HG02981 (cell line): ENCODE data around the gene LRRC74A.

Source experiments
- ATAC-seq: cut with Tn5 transposase; IDR thresholded peaks from one replicate; pipeline ENCODE4 v1.9.1; 2021; ENCODE audit warnings: mild to moderate bottlenecking, moderate library complexity; ENCODE audit not compliant: unreplicated experiment

LRRC74A gene

DNA sequence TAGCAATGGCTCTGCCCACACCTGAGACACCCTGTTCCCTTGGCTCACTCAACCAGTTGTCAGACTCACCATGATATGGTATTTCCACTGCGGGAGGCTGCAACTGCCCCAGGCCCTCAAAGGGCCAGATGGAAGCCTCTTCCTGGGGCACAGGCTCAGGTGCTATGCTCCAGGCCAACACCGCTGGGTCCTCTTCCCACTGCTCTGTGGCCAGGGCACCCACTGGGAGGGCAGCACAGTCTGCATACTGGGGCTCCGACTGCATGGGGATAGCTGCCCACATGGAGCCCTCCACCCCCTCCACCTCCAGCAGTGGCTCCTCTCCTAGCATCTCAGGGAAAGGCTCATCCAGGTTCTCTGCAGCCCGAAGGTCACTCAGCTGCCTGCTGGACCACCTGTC is 17.2 kb upstream of the LRRC74A start:
- ATAC-seq, result no peak

- ATAC-seq, result no peak
Observed at GRCh38 chr14:76810525-76810924, 15.7 kb upstream of the LRRC74A start.

DNA sequence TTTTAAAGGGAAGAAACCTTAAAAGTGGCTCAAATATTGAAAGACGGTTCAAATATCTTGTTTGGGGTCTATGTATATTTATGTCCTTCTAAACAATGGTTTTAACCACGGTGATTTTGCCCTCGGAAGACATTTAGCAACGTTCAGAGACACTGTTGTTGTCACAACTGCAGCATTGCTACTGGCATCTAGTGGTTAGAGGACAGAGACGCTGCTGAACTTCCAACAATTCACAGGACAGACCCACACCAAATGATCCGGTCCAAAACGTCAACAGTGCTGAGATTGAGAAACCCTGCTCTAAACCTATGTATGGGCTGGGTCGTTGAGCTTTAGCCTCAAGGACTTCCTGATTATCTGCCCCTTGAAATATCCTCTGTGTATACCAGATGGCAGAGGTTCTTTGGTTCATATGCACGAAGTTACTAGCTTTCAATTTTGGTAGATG is 15.2 kb upstream of the LRRC74A start:
- no peak for ATAC-seq

DNA sequence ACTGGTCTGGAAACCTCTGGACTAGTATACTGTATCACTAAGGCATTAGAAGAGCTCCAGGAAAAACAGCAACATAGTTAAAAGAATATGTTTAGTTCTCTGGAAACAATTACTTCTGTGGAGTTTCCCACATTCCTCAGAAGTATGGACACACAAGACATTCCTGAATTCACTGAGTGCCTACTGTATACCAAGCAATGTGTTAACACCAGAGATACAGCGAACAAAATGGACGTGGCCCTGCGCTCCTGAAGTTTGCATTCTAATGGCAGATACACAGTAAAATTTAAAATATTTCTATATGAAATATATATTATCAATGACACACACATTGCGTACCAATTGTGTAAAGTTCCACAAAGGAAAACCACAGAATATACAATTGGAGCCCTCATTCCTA is 14.6 kb upstream of the LRRC74A start:
- ATAC-seq, result no peak

DNA sequence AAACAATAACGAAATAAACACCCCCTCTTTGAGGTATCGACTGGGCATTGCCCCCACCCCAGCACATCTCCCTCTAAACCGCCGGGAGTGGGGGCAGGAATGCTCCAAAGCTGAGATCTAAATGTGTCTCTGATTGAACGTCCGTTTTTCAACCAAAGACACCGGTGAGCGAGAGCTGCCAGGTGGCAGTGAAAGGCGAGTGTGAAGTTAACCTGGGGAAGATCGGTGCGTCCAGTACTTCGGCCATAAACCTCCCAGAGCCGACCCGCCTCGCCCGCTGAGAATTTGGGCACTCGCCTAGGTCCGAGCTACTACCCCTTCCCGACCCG is 14.2 kb upstream of the LRRC74A start:
- ATAC-seq, result peak; percentile 5

DNA sequence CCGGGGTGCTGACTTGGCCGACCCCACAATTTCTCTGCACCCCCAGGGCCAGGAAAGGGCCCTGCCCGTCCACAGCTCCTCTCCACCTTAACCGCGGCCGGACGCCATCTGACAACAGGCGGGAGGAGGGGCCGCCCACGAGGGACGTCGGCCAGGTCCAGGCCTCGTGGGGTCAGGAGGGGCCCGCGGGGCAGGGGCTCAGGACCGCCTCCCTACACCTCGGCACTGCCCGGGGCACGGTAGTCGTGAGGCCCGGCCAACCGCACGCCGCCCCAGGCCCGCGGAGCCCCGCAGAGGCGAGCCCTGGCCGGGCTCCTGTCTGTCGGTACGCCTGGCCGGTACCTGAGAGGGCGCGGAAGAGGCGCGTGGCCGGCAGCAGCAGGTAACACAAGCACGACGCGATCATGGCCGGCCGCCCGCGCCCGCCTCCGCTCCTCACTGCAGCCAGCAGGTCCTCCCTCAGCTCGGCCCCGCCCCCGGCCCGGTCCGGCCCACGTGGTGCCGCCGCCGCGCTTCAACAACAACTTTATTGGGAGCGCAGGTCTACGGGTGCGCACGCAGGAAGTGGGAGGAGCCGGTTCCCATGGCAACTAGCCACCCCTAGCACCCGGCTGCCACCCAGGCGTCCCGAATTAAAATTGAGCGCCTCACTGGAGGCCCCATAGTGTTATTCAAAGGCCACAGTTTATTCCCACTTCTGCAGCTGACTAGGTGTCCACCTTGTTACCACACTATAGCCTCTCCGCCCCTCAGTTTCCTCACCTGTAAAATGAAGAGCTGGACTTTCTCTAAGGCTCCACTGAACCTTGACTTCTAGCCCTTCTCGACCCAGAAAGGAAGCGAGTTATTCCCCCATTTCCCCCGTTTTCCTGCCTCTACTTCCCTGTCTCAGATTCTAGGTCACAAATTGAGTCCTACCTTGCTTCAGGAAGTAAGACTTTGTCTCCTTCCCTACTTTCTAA is 13.5 kb upstream of the LRRC74A start, which contains the start of gene ANGEL1:
Gene ANGEL1, minus strand, starts transcription at position 461 of the 962 bp plus-strand sequence. Its CDS starts 55 bp downstream, at position 406.
- peak; percentile 88 for ATAC-seq

GRCh38 chr14:76814726-76815645 is 11.2 kb upstream of the LRRC74A start:
- no peak for ATAC-seq

DNA sequence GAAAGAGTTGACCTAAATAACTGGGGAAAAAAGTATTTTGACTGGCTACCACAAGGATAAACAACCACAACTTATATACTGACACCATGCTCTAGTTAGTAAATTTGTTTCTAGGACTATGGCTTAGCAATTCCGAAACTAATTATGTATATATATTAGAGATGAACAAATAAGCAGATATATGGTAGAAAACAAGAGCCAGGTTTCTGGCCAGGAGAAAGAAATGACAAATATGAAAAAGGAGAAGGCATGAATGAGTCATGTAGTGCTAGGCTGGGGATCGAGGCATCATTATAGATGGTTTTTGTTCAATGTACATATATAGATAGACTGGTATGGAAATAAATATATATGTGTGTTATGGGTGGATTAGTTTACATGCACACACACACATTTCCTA is 5.5 kb upstream of the LRRC74A start:
- ATAC-seq, result no peak

- ATAC-seq, result no peak
Observed at GRCh38 chr14:76827696-76828296, 1.6 kb downstream of the LRRC74A start.

- ATAC-seq, result no peak
Observed at GRCh38 chr14:76828339-76829012, 2.3 kb downstream of the LRRC74A start.

- ATAC-seq, result no peak
Observed at GRCh38 chr14:76829013-76829365, 2.8 kb downstream of the LRRC74A start.

DNA sequence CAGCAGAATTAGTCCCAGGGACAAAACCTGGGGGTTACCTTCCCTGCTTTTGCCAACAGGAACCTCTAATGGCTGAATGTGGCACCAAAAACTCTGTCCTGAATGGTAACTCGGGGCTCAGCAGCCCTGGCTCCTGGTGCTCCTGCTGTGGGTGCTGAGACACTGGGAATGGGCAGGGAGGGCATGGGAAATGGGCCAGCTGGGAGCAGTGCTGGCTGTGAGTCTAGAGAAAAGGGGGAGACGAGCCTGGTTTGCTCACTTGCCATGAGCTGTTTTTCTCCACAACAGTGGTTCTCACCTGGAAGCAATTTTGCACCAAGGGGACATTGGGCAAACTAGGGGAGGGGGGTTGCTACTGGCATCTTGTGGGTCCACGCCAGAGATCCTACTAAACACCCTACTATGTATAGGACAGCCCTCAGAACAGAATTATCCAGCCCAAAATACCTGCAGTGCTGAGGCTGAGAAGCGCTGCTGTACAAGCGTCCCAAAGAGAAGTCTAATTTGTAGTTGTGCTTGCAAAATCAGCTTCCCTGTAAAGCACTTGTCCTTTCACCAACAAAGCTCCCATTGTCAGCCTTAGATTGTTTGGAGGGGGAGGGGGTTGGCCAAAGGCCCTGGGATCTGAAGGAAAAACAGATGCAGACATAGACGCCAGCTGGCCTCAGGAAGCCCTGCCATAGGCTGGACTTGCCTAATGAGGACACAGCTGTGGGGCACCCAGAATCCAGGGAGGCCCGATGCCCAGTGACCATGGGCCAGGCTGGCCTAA is 3.6 kb downstream of the LRRC74A start:
- no peak for ATAC-seq

GRCh38 chr14:76830556-76830955 is 4.3 kb downstream of the LRRC74A start:
- no peak for ATAC-seq

GRCh38 chr14:76832503-76832988 is 6.3 kb downstream of the LRRC74A start:
- no peak for ATAC-seq

DNA sequence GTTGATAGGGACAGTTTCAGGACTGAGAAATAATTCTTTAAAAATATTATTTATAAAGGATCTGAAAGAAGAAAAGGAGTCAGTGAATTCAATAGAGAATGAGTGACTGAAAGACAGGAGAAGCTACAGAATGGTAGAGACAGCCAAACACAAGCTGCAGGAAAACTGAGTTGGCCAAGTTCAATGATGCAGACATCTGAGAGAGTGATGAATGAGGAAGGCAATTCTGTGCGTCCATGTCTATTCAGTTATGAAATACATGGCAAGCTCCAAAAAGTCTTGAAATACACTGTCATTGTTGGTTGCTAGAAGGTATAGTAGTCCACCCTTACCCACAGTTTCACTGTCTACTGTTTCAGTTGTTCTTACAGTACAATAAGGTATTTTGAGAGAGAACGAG is 6.8 kb downstream of the LRRC74A start:
- ATAC-seq, result no peak

- ATAC-seq, result no peak
Observed at GRCh38 chr14:76834241-76834661, 8.0 kb downstream of the LRRC74A start.

DNA sequence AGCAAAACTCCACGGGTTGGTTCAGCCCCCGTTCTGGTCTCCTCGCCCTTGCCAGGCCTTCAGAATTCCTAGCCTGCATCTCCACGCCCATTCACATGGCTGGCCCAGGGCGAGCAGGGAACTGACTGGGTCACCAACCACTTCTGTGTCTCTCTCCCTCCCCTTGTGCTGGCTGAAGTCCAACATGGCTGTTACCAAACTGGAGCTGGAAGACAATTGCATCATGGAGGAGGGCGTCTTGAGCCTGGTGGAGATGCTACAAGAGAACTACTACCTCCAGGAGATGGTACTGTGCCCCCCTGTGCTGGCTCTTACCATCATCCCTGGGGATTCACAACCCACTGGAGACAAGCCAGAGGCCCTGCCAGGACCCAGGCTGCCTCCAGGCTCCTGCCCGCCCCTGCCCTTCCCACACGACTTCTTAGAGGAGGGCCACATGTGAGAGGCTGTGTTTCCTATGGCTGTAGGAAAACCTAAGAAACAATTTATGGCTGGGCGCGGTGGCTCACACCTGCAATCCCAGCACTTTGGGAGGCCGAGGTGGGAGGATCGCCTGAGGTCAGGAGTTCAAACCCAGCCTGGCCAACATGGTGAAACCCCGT is 9.9 kb downstream of the LRRC74A start:
- ATAC-seq, result no peak

DNA sequence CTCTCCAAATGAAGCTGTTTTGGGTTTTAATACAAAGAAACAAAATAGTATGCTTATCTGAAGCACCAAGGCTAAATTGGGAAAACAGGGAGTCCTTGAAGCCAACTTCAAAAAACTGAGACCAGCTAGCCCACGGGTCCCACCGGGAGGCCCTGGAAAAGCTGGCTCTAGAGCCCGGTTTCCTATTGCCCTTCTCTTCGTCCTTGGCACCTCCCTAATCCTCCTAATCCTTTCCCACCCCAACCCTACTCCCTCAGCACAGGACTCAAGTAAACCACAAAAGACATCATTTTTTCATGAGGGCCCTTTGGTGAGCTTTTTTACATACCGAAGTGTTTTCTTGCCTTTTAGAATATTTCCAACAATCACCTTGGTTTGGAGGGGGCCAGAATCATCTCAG is 11.3 kb downstream of the LRRC74A start:
- ATAC-seq, result no peak

DNA sequence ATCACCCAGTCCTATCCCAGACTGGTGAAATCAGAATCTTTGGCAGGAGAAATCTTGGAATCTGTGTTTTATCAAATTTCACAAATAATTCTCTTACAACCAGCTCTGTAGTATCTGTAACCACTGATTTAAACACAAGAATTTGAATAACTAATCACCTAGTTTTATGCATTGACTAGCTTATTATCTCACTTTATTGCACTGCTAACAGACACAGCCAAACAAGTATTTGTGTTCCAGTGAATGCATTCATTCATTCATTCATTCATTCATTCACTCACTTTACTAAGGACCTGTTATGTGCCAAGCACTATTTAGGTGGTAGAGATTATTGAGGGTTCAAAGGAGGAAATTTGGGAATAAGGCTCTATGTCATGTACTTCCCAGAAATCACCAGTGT is 16.2 kb downstream of the LRRC74A start:
- no peak for ATAC-seq
